Astrocyte of the cerebellum (primary cell): ENCODE measurements around the gene NFIX.

Experiments used
- DNase-seq: peaks from one replicate; pipeline ENCODE4 v3.0.0-alpha.2; 2011; ENCODE audit warnings: low read depth
- H3K4me3 ChIP-seq: 2 replicates; pipeline ENCODE4 v1.5.1; 2011; ENCODE audit warnings: mild to moderate bottlenecking, low read depth, low read length, moderate library complexity
- in situ Hi-C: cut with HindIII; loops from 2 replicates; pipeline ENCODE4 v1.10.0; 2017; ENCODE audit warnings: low sequenced_read_pairs
- TF ChIP-seq, protein P1 (sequence below): IDR thresholded peaks from 2 replicates; pipeline ENCODE4 v1.5.1; 2012; ENCODE audit warnings: low read length, low read depth, moderate library complexity, mild to moderate bottlenecking; ENCODE audit errors: missing control alignments

The NFIX gene

GRCh38 chr19:13022859-13023636 lies 27.8 kb downstream of the NFIX start:
- TF ChIP-seq, protein P1, sequence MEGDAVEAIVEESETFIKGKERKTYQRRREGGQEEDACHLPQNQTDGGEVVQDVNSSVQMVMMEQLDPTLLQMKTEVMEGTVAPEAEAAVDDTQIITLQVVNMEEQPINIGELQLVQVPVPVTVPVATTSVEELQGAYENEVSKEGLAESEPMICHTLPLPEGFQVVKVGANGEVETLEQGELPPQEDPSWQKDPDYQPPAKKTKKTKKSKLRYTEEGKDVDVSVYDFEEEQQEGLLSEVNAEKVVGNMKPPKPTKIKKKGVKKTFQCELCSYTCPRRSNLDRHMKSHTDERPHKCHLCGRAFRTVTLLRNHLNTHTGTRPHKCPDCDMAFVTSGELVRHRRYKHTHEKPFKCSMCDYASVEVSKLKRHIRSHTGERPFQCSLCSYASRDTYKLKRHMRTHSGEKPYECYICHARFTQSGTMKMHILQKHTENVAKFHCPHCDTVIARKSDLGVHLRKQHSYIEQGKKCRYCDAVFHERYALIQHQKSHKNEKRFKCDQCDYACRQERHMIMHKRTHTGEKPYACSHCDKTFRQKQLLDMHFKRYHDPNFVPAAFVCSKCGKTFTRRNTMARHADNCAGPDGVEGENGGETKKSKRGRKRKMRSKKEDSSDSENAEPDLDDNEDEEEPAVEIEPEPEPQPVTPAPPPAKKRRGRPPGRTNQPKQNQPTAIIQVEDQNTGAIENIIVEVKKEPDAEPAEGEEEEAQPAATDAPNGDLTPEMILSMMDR = no peak
- in situ Hi-C loops = no loop called here
- peak; percentile 91 for DNase-seq
- peak overlapping the region; percentile 84 for H3K4me3 ChIP-seq

DNA sequence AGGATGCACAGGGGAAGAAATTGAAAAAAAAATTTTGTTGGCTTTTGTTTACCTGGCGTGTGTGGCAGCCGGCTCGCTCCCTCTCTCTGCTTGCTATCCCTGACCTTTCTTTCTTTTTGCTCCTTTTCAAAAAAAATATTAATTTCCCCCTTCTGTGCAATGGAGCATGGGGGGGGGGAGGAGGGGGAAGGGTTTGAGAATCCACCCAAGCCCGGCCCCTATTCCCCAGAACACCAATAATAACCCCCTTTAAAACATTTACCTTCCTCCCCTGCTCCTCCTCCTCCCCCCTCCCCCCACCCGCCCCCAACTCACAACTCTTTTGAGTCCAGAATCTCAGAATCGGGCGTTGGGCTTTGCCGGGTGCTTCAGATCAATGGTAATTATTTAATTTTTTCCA lies 28.4 kb downstream of the NFIX start:
- DNase-seq = no peak
- peak overlapping the region; percentile 84 for H3K4me3 ChIP-seq
- TF ChIP-seq, protein P1 = no peak
- in situ Hi-C loops = no loop called here

DNA sequence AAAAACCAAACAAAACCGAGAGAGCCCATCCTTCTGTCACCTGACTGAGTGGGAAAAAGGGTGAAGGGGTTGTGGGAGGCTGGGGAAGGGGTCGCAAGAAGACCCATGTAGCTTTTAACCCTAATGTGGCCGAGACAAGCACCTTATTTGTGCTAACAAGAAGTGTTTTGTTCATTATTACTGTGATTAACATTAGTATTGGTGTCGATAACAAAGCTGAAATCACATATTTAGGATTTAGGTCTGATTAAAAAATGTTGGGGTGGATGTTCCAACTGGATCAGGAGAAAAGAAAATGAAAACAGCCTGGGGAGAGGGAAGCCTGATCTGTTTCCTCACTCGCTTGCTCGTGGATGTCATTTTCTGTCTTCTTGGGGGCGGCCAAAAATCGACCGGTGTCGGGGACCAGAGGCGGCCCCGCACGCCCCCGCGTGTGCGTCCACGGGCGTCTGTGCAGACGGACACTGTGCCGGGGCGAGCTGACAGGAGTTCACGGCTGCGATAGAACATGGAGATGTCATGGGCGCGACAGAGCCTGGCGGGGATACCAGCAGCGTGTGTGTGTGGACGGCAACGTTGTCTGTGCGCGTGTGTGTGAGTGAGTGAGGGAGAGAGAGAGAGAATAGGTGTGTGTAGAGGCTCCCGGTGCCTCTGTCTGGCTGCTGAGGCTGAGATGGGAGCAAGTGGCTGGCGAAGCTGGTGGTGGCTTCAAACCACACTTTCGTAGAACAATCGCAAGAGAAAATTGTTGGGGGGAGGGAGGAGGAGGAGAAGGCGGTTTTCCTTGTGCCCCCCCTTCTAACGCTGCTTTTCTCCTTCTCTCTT lies 29.1 kb downstream of the NFIX start:
- DNase-seq = no peak
- TF ChIP-seq, protein P1 = no peak
- in situ Hi-C loops = no loop called here
- H3K4me3 ChIP-seq = peak overlapping the region; percentile 84

- DNase-seq = no peak
- in situ Hi-C loops = loop anchor here (5.0 kb wide), 1 partner anchor 37 kb away; no protein-coding TSS in a partner anchor
- TF ChIP-seq, protein P1 = no peak
- peak overlapping the region; percentile 84 for H3K4me3 ChIP-seq
These were observed 29.8 kb downstream of the NFIX start for GRCh38 chr19:13024951-13025697.

- DNase-seq = no peak
- in situ Hi-C loops = loop anchor here (5.0 kb wide), 1 partner anchor 36 kb away; no protein-coding TSS in a partner anchor
- TF ChIP-seq, protein P1 = no peak
- peak overlapping the region; percentile 84 for H3K4me3 ChIP-seq
These were observed 30.7 kb downstream of the NFIX start for GRCh38 chr19:13025819-13026456.
